ENCODE results near the gene FOLR1. TPM values are rescaled to one million over a fixed set of nuclear protein-coding genes. Genes with fewer than 3 reads are reported as not detected.

FOLR1 gene
- total RNA-seq, 1 experiment from 2014 or later, result not detected

DNA sequence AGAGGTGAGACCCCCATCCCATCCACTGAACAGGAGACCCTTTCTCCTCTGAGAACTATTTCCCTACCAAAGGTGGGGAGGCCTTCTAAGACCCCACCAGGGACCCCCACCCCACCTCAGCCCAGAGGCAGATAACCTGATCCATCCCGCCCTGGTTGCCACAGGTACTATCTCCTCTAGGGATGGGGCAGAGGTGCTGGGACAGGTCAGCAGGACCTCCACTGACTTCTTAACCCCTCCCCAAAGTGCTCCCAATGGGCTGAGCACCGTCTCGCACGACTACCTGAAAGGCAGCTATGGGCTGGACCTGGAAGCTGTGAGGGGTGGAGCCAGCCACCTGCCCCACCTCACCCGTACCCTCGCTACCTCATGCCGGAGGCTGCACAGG is 36.9 kb downstream of the FOLR1 start:
- TF ChIP-seq TCF7L2 (IDR thresholded peaks at IDR 0.05; ENCODE audit: low read depth, low read length) (no peak), SIN3A (IDR thresholded peaks at IDR 0.05; ENCODE audit: borderline replicate concordance, insufficient read depth, low read depth, low read length) (no peak), CTCF (IDR thresholded peaks at IDR 0.05) (no peak), POLR2AphosphoS5 (IDR thresholded peaks at IDR 0.05; ENCODE audit: low read depth, low read length) (no peak)
- TF ChIP-seq, protein P1, sequence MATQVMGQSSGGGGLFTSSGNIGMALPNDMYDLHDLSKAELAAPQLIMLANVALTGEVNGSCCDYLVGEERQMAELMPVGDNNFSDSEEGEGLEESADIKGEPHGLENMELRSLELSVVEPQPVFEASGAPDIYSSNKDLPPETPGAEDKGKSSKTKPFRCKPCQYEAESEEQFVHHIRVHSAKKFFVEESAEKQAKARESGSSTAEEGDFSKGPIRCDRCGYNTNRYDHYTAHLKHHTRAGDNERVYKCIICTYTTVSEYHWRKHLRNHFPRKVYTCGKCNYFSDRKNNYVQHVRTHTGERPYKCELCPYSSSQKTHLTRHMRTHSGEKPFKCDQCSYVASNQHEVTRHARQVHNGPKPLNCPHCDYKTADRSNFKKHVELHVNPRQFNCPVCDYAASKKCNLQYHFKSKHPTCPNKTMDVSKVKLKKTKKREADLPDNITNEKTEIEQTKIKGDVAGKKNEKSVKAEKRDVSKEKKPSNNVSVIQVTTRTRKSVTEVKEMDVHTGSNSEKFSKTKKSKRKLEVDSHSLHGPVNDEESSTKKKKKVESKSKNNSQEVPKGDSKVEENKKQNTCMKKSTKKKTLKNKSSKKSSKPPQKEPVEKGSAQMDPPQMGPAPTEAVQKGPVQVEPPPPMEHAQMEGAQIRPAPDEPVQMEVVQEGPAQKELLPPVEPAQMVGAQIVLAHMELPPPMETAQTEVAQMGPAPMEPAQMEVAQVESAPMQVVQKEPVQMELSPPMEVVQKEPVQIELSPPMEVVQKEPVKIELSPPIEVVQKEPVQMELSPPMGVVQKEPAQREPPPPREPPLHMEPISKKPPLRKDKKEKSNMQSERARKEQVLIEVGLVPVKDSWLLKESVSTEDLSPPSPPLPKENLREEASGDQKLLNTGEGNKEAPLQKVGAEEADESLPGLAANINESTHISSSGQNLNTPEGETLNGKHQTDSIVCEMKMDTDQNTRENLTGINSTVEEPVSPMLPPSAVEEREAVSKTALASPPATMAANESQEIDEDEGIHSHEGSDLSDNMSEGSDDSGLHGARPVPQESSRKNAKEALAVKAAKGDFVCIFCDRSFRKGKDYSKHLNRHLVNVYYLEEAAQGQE (IDR thresholded peaks at IDR 0.05; ENCODE audit: insufficient read depth in 1 of 2, low read depth in 2 of 2, low read length in 1 of 2), result no peak
- Histone ChIP-seq H3K36me3 (ENCODE audit: control insufficient read depth, insufficient read depth, low read length) (peaks cover 12% of the 10 kb centered on the region), H3K9me3 (ENCODE audit: control insufficient read depth, insufficient read depth, low read depth, low read length) (no peaks in the 10 kb centered on the region), H3K27me3 (ENCODE audit: control insufficient read depth, insufficient read depth, low read length) (no peaks in the 10 kb centered on the region), H3K4me3 (ENCODE audit: low read depth in 2 of 2, low read length in 2 of 2) (no peak overlapping the region), H3K27ac (ENCODE audit: low read length) (no peak overlapping the region), H3K4me1 (ENCODE audit: control insufficient read depth, insufficient read depth, low read length) (peaks cover 11% of the 10 kb centered on the region)
- intact Hi-C loops (cut with micrococcal nuclease; ENCODE audit: unreplicated experiment), result no loop called here
- ChIA-PET CTCF (no interaction called here), POLR2A (no interaction called here)
- BruUV-seq (replicated peaks), result no TSS peak
- DNase-seq (ENCODE audit: low read depth, low spot score) (no peak), ATAC-seq (no peak)
- in situ Hi-C loops (cut with HindIII; ENCODE audit: low pct_unique_long_range_greater_than_20kb, low sequenced_read_pairs), result no loop called here

- TF ChIP-seq CTCF (IDR thresholded peaks at IDR 0.05) (no peak), TCF7L2 (IDR thresholded peaks at IDR 0.05; ENCODE audit: low read depth, low read length) (no peak), SIN3A (IDR thresholded peaks at IDR 0.05; ENCODE audit: borderline replicate concordance, insufficient read depth, low read depth, low read length) (no peak), POLR2AphosphoS5 (IDR thresholded peaks at IDR 0.05; ENCODE audit: low read depth, low read length) (no peak)
- TF ChIP-seq, protein P1 (IDR thresholded peaks at IDR 0.05; ENCODE audit: insufficient read depth in 1 of 2, low read depth in 2 of 2, low read length in 1 of 2), result no peak
- ATAC-seq, result no peak
- Histone ChIP-seq H3K36me3 (ENCODE audit: control insufficient read depth, insufficient read depth, low read length) (peaks cover 14% of the 10 kb centered on the region), H3K27ac (ENCODE audit: low read length) (no peak overlapping the region), H3K9me3 (ENCODE audit: control insufficient read depth, insufficient read depth, low read depth, low read length) (no peaks in the 10 kb centered on the region), H3K4me3 (ENCODE audit: low read depth in 2 of 2, low read length in 2 of 2) (no peak overlapping the region), H3K27me3 (ENCODE audit: control insufficient read depth, insufficient read depth, low read length) (no peaks in the 10 kb centered on the region), H3K4me1 (ENCODE audit: control insufficient read depth, insufficient read depth, low read length) (peaks cover 11% of the 10 kb centered on the region)
- CTCF ChIA-PET, result no interaction called here
- intact Hi-C loops (cut with micrococcal nuclease; ENCODE audit: unreplicated experiment), result no loop called here
- no TSS peak for BruUV-seq (replicated peaks)
- in situ Hi-C loops (cut with HindIII; ENCODE audit: low pct_unique_long_range_greater_than_20kb, low sequenced_read_pairs), result no loop called here
- POLR2A ChIA-PET, result interaction anchor here (0.6 kb wide), 1 partner anchor 40 kb away, joined by 3 read pairs; no protein-coding TSS in a partner anchor
- DNase-seq (ENCODE audit: low read depth, low spot score), result no peak
Observed at GRCh38 chr11:72229336-72229924, 37.5 kb downstream of the FOLR1 start.
